ENCODE data around the gene KRTAP10-1. TPM values are rescaled to one million over a fixed set of nuclear protein-coding genes. Genes with fewer than 3 reads are reported as not detected.

KRTAP10-1 gene
- total RNA-seq, 1 donor from 2014 or later = not detected

- no peak for DNase-seq (ENCODE audit: low spot score)
Observed at GRCh38 chr21:44528634-44528995, 11.4 kb downstream of the KRTAP10-1 start.

GRCh38 chr21:44527983-44528633, 11.9 kb downstream of the KRTAP10-1 start:
- no peak for DNase-seq (ENCODE audit: low spot score)

- DNase-seq (ENCODE audit: low spot score) = no peak
Observed at GRCh38 chr21:44527156-44527982, 12.6 kb downstream of the KRTAP10-1 start.

GRCh38 chr21:44526096-44526997, 13.6 kb downstream of the KRTAP10-1 start:
- DNase-seq (ENCODE audit: low spot score) = no peak

- no peak for DNase-seq (ENCODE audit: low spot score)
Observed at GRCh38 chr21:44525391-44526095, 14.5 kb downstream of the KRTAP10-1 start.

GRCh38 chr21:44524414-44525371, 15.3 kb downstream of the KRTAP10-1 start:
- DNase-seq (ENCODE audit: low spot score) = no peak

GRCh38 chr21:44523567-44524413, 16.2 kb downstream of the KRTAP10-1 start:
- no peak for DNase-seq (ENCODE audit: low spot score)

GRCh38 chr21:44522753-44523204, 17.2 kb downstream of the KRTAP10-1 start:
- DNase-seq (ENCODE audit: low spot score) = no peak

- no peak for DNase-seq (ENCODE audit: low spot score)
Observed at GRCh38 chr21:44521928-44522752, 17.9 kb downstream of the KRTAP10-1 start.

GRCh38 chr21:44521301-44521927, 18.6 kb downstream of the KRTAP10-1 start:
- no peak for DNase-seq (ENCODE audit: low spot score)

- DNase-seq (ENCODE audit: low spot score) = no peak
Observed at GRCh38 chr21:44520326-44521300, 19.4 kb downstream of the KRTAP10-1 start.

- no peak for DNase-seq (ENCODE audit: low spot score)
Observed at GRCh38 chr21:44519346-44520325, 20.4 kb downstream of the KRTAP10-1 start.

GRCh38 chr21:44518686-44519085, 21.3 kb downstream of the KRTAP10-1 start:
- peak; percentile 32 for DNase-seq (ENCODE audit: low spot score)

- DNase-seq (ENCODE audit: low spot score) = peak; percentile 13
Observed at GRCh38 chr21:44517175-44517899, 22.7 kb downstream of the KRTAP10-1 start.

GRCh38 chr21:44516828-44517174, 23.2 kb downstream of the KRTAP10-1 start:
- no peak for DNase-seq (ENCODE audit: low spot score)

Data from umbilical cord (tissue), 2 donors.